GM23338 (cell line): ENCODE measurements around the gene PIP5K1C. TPM values are rescaled to one million over a fixed set of nuclear protein-coding genes. Genes with fewer than 3 reads are reported as not detected.

Experiments
- ATAC-seq: fragments of 200-7000 bp; cut with Tn5 transposase; 3 replicates; pipeline ENCODE4 v1.9.1; 2020
- DNase-seq: peaks from one replicate; pipeline ENCODE4 v3.0.0-alpha.2; 2015; ENCODE audit warnings: low spot score
- H2AFZ ChIP-seq: fragments of 200-600 bp; sonication (generic); 2 replicates; pipeline ENCODE4 v1.8.0; 2016; ENCODE audit warnings: antibody characterized with exemption, mild to moderate bottlenecking, moderate library complexity
- H3F3A ChIP-seq: fragments of 200-600 bp; sonication (generic); replicated peaks from 2 replicates; pipeline ENCODE4 v1.8.0; 2017; ENCODE audit warnings: antibody characterized with exemption, mixed run types, low read depth
- H3K27ac ChIP-seq: fragments of 200-600 bp; sonication (generic); 2 replicates; pipeline ENCODE4 v1.6.1; 2016; ENCODE audit warnings: low read depth
- H3K27me3 ChIP-seq: fragments of 200-600 bp; sonication (generic); 2 replicates; pipeline ENCODE4 v1.8.0; 2016; ENCODE audit warnings: mild to moderate bottlenecking, mixed run types, moderate library complexity; ENCODE audit not compliant: insufficient read depth
- H3K36me3 ChIP-seq: fragments of 200-600 bp; sonication (generic); 2 replicates; pipeline ENCODE4 v1.8.0; 2016; ENCODE audit warnings: mild to moderate bottlenecking; ENCODE audit not compliant: insufficient read depth
- H3K4me1 ChIP-seq: fragments of 200-600 bp; sonication (generic); 2 replicates; pipeline ENCODE4 v1.8.0; 2016; ENCODE audit warnings: mild to moderate bottlenecking, moderate library complexity; ENCODE audit not compliant: insufficient read depth
- H3K4me2 ChIP-seq: fragments of 200-600 bp; sonication (generic); 2 replicates; pipeline ENCODE4 v1.7.1; 2017; ENCODE audit warnings: mixed run types
- H3K4me3 ChIP-seq: fragments of 200-600 bp; sonication (generic); 2 replicates; pipeline ENCODE4 v1.6.1; 2016; ENCODE audit warnings: mixed run types
- H3K79me2 ChIP-seq: fragments of 200-600 bp; sonication (generic); replicated peaks from 2 replicates; pipeline ENCODE4 v1.8.0; 2017; ENCODE audit warnings: mild to moderate bottlenecking; ENCODE audit not compliant: insufficient read depth
- H3K9me2 ChIP-seq: fragments of 200-600 bp; sonication (generic); 2 replicates; pipeline ENCODE4 v1.8.0; 2017; ENCODE audit not compliant: insufficient read depth
- H4K20me1 ChIP-seq: fragments of 200-600 bp; sonication (generic); replicated peaks from 2 replicates; pipeline ENCODE4 v1.8.0; 2017; ENCODE audit warnings: mild to moderate bottlenecking; ENCODE audit not compliant: insufficient read depth
- H3K27ac Mint-ChIP-seq: 2 replicates; pipeline ENCODE4 v1.8.0; 2020; ENCODE audit warnings: inconsistent platforms, mild to moderate bottlenecking, moderate library complexity, mixed read lengths
- H3K27me3 Mint-ChIP-seq: 3 replicates; pipeline ENCODE4 v1.8.0; 2022; ENCODE audit warnings: low read depth, mild to moderate bottlenecking, moderate library complexity, mixed read lengths, inconsistent platforms; ENCODE audit not compliant: insufficient read depth, poor library complexity
- H3K36me3 Mint-ChIP-seq: 3 replicates; pipeline ENCODE4 v1.8.0; 2021; ENCODE audit warnings: low read depth, mild to moderate bottlenecking, inconsistent platforms, moderate library complexity, mixed read lengths
- H3K4me1 Mint-ChIP-seq: 3 replicates; pipeline ENCODE4 v1.8.0; 2020; ENCODE audit warnings: mild to moderate bottlenecking, inconsistent platforms, mixed read lengths
- H3K4me3 Mint-ChIP-seq: 3 replicates; pipeline ENCODE4 v1.8.0; 2021; ENCODE audit warnings: moderate library complexity, mild to moderate bottlenecking, inconsistent platforms, mixed read lengths
- H3K9me3 Mint-ChIP-seq: 3 replicates; pipeline ENCODE4 v1.8.0; 2020; ENCODE audit warnings: moderate library complexity, mild to moderate bottlenecking, inconsistent platforms, mixed read lengths
- CREB1 ChIP-seq: fragments of 250-450 bp; sonication (Bioruptor Pico); IDR thresholded peaks from 2 replicates; pipeline ENCODE4 v1.5.0; 2020; ENCODE audit warnings: low read depth, mild to moderate bottlenecking, moderate library complexity
- CTCF ChIP-seq, 2 experiments: fragments of 200-600 bp in 1 of 2; sonication (generic) in 1 of 2; conservative IDR thresholded peaks; 2 replicates each; pipeline versions ENCODE4 v1.5.1 to v1.6.1; 2016 to 2017; ENCODE audit warnings: antibody characterized with exemption in 2 of 2, low read depth in 2 of 2, mild to moderate bottlenecking in 2 of 2, moderate library complexity in 1 of 2
- ETS1 ChIP-seq: IDR thresholded peaks from 2 replicates; pipeline ENCODE4 v1.6.1; 2016; ENCODE audit warnings: antibody characterized with exemption
- EZH2 ChIP-seq: fragments of 200-600 bp; sonication (generic); IDR thresholded peaks from one replicate; pipeline ENCODE4 v1.8.0; 2017; ENCODE audit warnings: antibody characterized with exemption, mild to moderate bottlenecking, low read depth; ENCODE audit not compliant: unreplicated experiment
- EZH2phosphoT487 ChIP-seq: fragments of 200-600 bp; sonication (generic); IDR thresholded peaks from one replicate; pipeline ENCODE4 v1.8.1; 2018; ENCODE audit warnings: antibody characterized with exemption; ENCODE audit not compliant: unreplicated experiment
- JUNB ChIP-seq: IDR thresholded peaks from one replicate; pipeline ENCODE4 v1.6.1; 2016; ENCODE audit warnings: antibody characterized with exemption; ENCODE audit not compliant: unreplicated experiment
- POLR2AphosphoS5 ChIP-seq: IDR thresholded peaks from 2 replicates; pipeline ENCODE4 v1.6.1; 2016; ENCODE audit warnings: antibody characterized with exemption, low read depth
- REST ChIP-seq: IDR thresholded peaks from one replicate; pipeline ENCODE4 v1.6.1; 2018; ENCODE audit warnings: antibody characterized with exemption; ENCODE audit not compliant: unreplicated experiment
- STAT1 ChIP-seq: IDR thresholded peaks from one replicate; pipeline ENCODE4 v1.6.1; 2016; ENCODE audit warnings: antibody characterized with exemption; ENCODE audit not compliant: unreplicated experiment
- polyA plus RNA-seq: library from polyadenylated mRNA; unstranded; fragments of >200 nt; fragmentation: Nextera tagmentation; extraction: Ambion mirVana; gene quantifications from 2 replicates; pipeline ENCODE4 v1.2.1, GENCODE V29; 2016
- total RNA-seq: library from RNA; depleted of rRNA; stranded (reverse); fragments of >200 nt; shearing (Covaris generic); gene quantifications from 2 replicates; pipeline ENCODE4 v1.2.3, GENCODE V29; 2014

The PIP5K1C gene
- total and polyA plus RNA-seq, 2 experiments from 2014 or later, result 11.8 to 46.7 TPM

- Mint-ChIP-seq H3K9me3 (no peaks in the 10 kb centered on the region), H3K27ac (peak overlapping the region; percentile 77; the same call in 1 of the 2 replicates), H3K27me3 (peaks cover 9% of the 10 kb centered on the region), H3K4me1 (peaks cover 22% of the 10 kb centered on the region), H3K36me3 (peaks cover 8% of the 10 kb centered on the region; the same call in 1 of the 3 replicates), H3K4me3 (no peak overlapping the region)
- Histone ChIP-seq H3K4me2 (no peak overlapping the region), H3K4me3 (no peak overlapping the region), H3K9me2 (no peaks in the 10 kb centered on the region), H4K20me1 (peaks cover 3% of the 10 kb centered on the region; the same call in 1 of the 2 replicates), H3K27ac (0 out of 2 replicates have a peak overlapping the region, but pooled peaks have one; percentile 66), H3K79me2 (0 out of 2 replicates have a peak, but pooled peaks cover 6% of the 10 kb centered on the region), H3K4me1 (peaks cover 6% of the 10 kb centered on the region; the same call in 1 of the 2 replicates), H3K36me3 (no peaks in the 10 kb centered on the region), H3F3A (no peaks in the 10 kb centered on the region), H3K27me3 (no peaks in the 10 kb centered on the region), H2AFZ (no peak overlapping the region)
- TF ChIP-seq CREB1 (CRISPR knock-in tag), result peak; percentile 49; the same call in 1 of the 2 replicates
- TF ChIP-seq EZH2phosphoT487, result no peak
- ATAC-seq (no peak), DNase-seq (no peak)
Observed at GRCh38 chr19:3669947-3670795, 30.1 kb downstream of the PIP5K1C start.

- Mint-ChIP-seq H3K36me3 (peaks cover 4% of the 10 kb centered on the region; the same call in 1 of the 3 replicates), H3K4me1 (peaks cover 22% of the 10 kb centered on the region), H3K27ac (no peak overlapping the region), H3K27me3 (peaks cover 9% of the 10 kb centered on the region), H3K4me3 (no peak overlapping the region), H3K9me3 (no peaks in the 10 kb centered on the region)
- Histone ChIP-seq H2AFZ (no peak overlapping the region), H3K9me2 (no peaks in the 10 kb centered on the region), H3F3A (no peaks in the 10 kb centered on the region), H4K20me1 (peaks cover 3% of the 10 kb centered on the region; the same call in 1 of the 2 replicates), H3K27me3 (no peaks in the 10 kb centered on the region), H3K4me1 (peaks cover 6% of the 10 kb centered on the region; the same call in 1 of the 2 replicates), H3K4me3 (no peak overlapping the region), H3K27ac (0 out of 2 replicates have a peak overlapping the region, but pooled peaks have one; percentile 66), H3K79me2 (0 out of 2 replicates have a peak, but pooled peaks cover 4% of the 10 kb centered on the region), H3K36me3 (no peaks in the 10 kb centered on the region), H3K4me2 (no peak overlapping the region)
- TF ChIP-seq REST, result no peak
- no peak for TF ChIP-seq CREB1 (CRISPR knock-in tag)
- no peak for TF ChIP-seq POLR2AphosphoS5
- no peak for TF ChIP-seq STAT1
- TF ChIP-seq EZH2, result no peak
- no peak for TF ChIP-seq JUNB
- no peak for TF ChIP-seq ETS1
- TF ChIP-seq CTCF (conservative IDR thresholded peaks at IDR 0.05; ENCODE audit: low read depth in 2 of 2), result no peak
- ATAC-seq, result no peak
- no peak for DNase-seq
Observed at GRCh38 chr19:3669082-3669946, 31.0 kb downstream of the PIP5K1C start.
